HepG2 (cell line): ENCODE measurements around the gene LYSET. TPM values are rescaled to one million over a fixed set of nuclear protein-coding genes. Genes with fewer than 3 reads are reported as not detected.
A peak's percentile ranks its signal among the peaks of the same experiment; 100 is the strongest.

Source experiments
- FOXM1 ChIP-seq: sonication (generic); formaldehyde crosslinking; IDR thresholded peaks from 2 replicates; pipeline ENCODE4 v1.5.0; 2020; ENCODE audit warnings: missing genetic modification reagents
- GPN1 ChIP-seq: sonication (generic); formaldehyde crosslinking; IDR thresholded peaks from 2 replicates; pipeline ENCODE4 v1.5.1; 2020; ENCODE audit warnings: missing genetic modification reagents, borderline replicate concordance
- HIVEP1 ChIP-seq: sonication (generic); formaldehyde crosslinking; IDR thresholded peaks from 2 replicates; pipeline ENCODE4 v1.4.0; 2020; ENCODE audit warnings: mild to moderate bottlenecking, missing genetic modification reagents
- HOXA5 ChIP-seq: sonication (generic); formaldehyde crosslinking; IDR thresholded peaks from 2 replicates; pipeline ENCODE4 v1.4.0; 2020; ENCODE audit warnings: missing genetic modification reagents
- NFAT5 ChIP-seq: sonication (generic); formaldehyde crosslinking; IDR thresholded peaks from 2 replicates; pipeline ENCODE4 v1.4.0; 2020; ENCODE audit warnings: missing genetic modification reagents
- NR2C2 ChIP-seq: sonication (generic); formaldehyde crosslinking; IDR thresholded peaks from 2 replicates; pipeline ENCODE4 v1.4.0; 2020; ENCODE audit warnings: missing genetic modification reagents, mild to moderate bottlenecking, moderate library complexity, borderline replicate concordance
- TRAFD1 ChIP-seq: sonication (generic); formaldehyde crosslinking; IDR thresholded peaks from 2 replicates; pipeline ENCODE4 v1.5.1; 2020; ENCODE audit warnings: missing genetic modification reagents, mild to moderate bottlenecking, borderline replicate concordance
- ZFP91 ChIP-seq: sonication (generic); formaldehyde crosslinking; IDR thresholded peaks from 2 replicates; pipeline ENCODE4 v1.9.0; 2022; ENCODE audit warnings: missing genetic modification reagents, mild to moderate bottlenecking, borderline replicate concordance
- ZHX1 ChIP-seq: sonication (generic); formaldehyde crosslinking; IDR thresholded peaks from 2 replicates; pipeline ENCODE4 v1.8.1; 2022; ENCODE audit warnings: low read depth, mild to moderate bottlenecking, missing genetic modification reagents
- ZNF225 ChIP-seq: sonication (generic); formaldehyde crosslinking; IDR thresholded peaks from 2 replicates; pipeline ENCODE4 v1.4.0; 2020; ENCODE audit warnings: mild to moderate bottlenecking, missing genetic modification reagents
- ZNF260 ChIP-seq: sonication (generic); formaldehyde crosslinking; IDR thresholded peaks from 2 replicates; pipeline ENCODE4 v1.4.0; 2020; ENCODE audit warnings: missing genetic modification reagents, low read depth, mild to moderate bottlenecking, borderline replicate concordance
- ZNF891 ChIP-seq: sonication (generic); formaldehyde crosslinking; IDR thresholded peaks from 2 replicates; pipeline ENCODE4 v1.5.0; 2020; ENCODE audit warnings: mild to moderate bottlenecking, missing genetic modification reagents
- ZSCAN30 ChIP-seq: sonication (generic); formaldehyde crosslinking; IDR thresholded peaks from 2 replicates; pipeline ENCODE4 v1.5.0; 2020; ENCODE audit warnings: mild to moderate bottlenecking, missing genetic modification reagents
- polyA plus RNA-seq, 8 experiments: library from polyadenylated mRNA; depleted of rRNA in 3 of 8; stranded (reverse) in 7 of 8; unstranded in 1 of 8; fragments of >200 nt; fragmentation: Illumina TruSeq in 4 of 8; extraction: Trizol in 4 of 8; gene quantifications; 2 replicates each; pipeline versions ENCODE4 v1.2.1 to v1.2.3, GENCODE V29; 2011 to 2016; ENCODE audit warnings: low read depth in 4 of 8, missing spikeins in 1 of 8, mixed read lengths in 1 of 8; ENCODE audit not compliant: insufficient read depth in 1 of 8
- total RNA-seq, 5 experiments: library from RNA; depleted of rRNA; stranded (reverse); fragments of >200 nt; fragmentation: Illumina TruSeq; extraction: Trizol; gene quantifications; 2 replicates each; pipeline ENCODE4 v1.2.3, GENCODE V29; 2016; ENCODE audit warnings: low read depth in 1 of 5

The LYSET gene
- total and polyA plus RNA-seq, 2 of the 13 experiments (the other 11 are each of a cell fraction or from before 2014, with no cell fraction given) = 19.1 to 36.6 TPM

- no peak; the same call in 1 of the 2 replicates for TF ChIP-seq TRAFD1 (CRISPR knock-in tag)
- 0 out of 2 replicates have a peak, but pooled peaks have one; percentile 53 for TF ChIP-seq ZHX1 (CRISPR knock-in tag)
- TF ChIP-seq NFAT5 (CRISPR knock-in tag) = 0 out of 2 replicates have a peak, but pooled peaks have one; percentile 10
- 0 out of 2 replicates have a peak, but pooled peaks have one; percentile 16 for TF ChIP-seq HOXA5 (CRISPR knock-in tag)
- peak; percentile 82; the same call in 1 of the 2 replicates for TF ChIP-seq ZNF891
- no peak for TF ChIP-seq GPN1 (CRISPR knock-in tag)
- TF ChIP-seq ZNF260 (CRISPR knock-in tag) = no peak
- TF ChIP-seq ZNF225 (CRISPR knock-in tag) = 0 out of 2 replicates have a peak, but pooled peaks have one; percentile 52
- no peak for TF ChIP-seq ZSCAN30 (CRISPR knock-in tag)
- TF ChIP-seq NR2C2 (CRISPR knock-in tag) = peak; percentile 96
- TF ChIP-seq HIVEP1 (CRISPR knock-in tag) = peak; percentile 67
- TF ChIP-seq ZFP91 = peak; percentile 90
- no peak for TF ChIP-seq FOXM1
These were observed 21.8 kb downstream of the LYSET start, which contains the start of the genes GON7 and UBR7 (continued) for GRCh38 chr14:93206793-93207467.
